Amniotic stem cell (primary cell): Measurements from ENCODE around the gene BLOC1S1.

Experiments
- DNase-seq: peaks from one replicate; lab custom pipeline; 2025; lab: John Stamatoyannopoulos, UW

BLOC1S1 gene

GRCh38 chr12:55715833-55716581, at the start of gene BLOC1S1:
Gene BLOC1S1, plus strand, starts transcription at chr12:55716046. Its CDS starts 6 bp downstream, at chr12:55716052.
- DNase-seq, result peak; percentile 79

DNA sequence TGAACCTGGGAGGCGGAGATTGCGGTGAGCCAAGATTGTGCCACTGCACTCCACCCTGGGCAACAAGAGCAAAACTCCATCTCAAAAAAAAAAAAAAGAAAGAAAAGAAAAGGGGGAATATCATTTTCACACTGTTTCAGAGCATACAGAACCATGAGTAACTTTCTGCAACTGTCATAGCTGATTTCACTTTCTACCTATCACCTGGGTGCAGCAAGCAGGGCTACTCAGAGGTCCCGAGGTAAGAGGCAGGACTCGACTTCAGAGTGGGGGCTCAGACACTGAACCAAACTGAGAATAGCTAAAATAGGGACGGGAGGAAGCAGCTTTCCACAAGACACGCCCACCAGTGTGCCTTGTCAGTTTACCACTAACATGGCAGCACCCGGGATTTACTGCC, 49.3 kb upstream of the BLOC1S1 start:
- DNase-seq, result no peak

DNA sequence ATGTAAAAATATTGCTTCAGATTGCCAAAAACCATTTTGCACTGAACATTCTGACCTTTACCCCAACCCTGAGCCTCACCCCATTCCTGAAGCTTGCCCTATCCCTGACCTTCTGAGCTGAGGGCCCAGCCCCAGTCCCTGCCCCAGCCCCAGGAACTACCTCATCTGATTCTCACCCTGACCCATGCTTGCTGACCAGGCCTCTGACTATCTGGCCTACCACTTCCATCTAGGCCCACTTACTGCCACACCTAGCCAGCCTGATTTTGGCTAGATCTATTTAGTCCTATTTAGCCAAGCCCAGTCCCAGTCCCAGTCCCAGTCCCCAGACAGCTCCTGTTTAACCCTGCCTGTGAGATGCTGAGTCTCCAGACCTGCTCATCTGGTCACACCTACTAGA, 45.6 kb upstream of the BLOC1S1 start:
- DNase-seq, result no peak

- DNase-seq, result no peak
Measured at GRCh38 chr12:55671746-55672145, 44.1 kb upstream of the BLOC1S1 start.

DNA sequence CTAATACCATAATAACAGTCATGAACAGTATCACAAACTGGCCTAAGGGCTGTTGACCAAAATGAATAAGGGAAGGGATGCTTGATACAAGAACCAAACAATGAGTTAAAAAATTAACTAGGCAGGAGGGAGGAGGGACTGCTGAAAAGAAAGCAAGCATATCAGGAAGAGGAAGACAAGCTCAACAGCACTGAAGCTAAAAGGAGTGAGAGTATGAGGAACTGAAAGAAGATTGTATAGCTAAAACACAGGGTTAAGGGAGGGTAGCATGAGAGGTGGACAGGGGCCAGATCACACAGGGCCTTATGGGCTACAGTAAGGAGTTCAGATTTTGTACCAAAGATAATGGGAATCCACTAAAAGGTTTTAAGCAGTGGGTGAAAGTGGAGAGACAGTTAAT, 42.2 kb upstream of the BLOC1S1 start:
- no peak for DNase-seq

DNA sequence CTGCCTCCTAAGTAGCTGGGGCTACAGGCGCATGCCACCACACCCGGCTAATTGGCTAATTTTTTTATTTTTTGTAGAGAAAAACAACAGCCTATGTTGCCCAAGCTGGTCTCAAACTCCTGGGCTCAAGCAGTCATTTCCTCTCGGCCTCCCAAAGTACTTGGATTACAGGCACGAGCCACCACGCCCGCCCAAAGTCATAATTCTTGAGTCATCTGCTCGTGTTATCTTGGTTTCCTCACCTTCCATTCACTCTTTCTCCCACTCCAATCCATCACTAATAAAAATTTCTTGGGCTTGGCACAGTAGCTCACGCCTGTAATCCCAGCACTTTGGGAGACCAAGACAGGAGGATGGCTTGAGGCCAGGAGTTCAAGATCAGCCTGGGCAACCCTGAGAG, 40.2 kb upstream of the BLOC1S1 start:
- no peak for DNase-seq

- no peak for DNase-seq
Measured at GRCh38 chr12:55676707-55677106, 39.1 kb upstream of the BLOC1S1 start.

GRCh38 chr12:55679691-55680090, 36.2 kb upstream of the BLOC1S1 start:
- DNase-seq, result no peak

GRCh38 chr12:55681142-55682077, 34.4 kb upstream of the BLOC1S1 start:
- DNase-seq, result no peak

DNA sequence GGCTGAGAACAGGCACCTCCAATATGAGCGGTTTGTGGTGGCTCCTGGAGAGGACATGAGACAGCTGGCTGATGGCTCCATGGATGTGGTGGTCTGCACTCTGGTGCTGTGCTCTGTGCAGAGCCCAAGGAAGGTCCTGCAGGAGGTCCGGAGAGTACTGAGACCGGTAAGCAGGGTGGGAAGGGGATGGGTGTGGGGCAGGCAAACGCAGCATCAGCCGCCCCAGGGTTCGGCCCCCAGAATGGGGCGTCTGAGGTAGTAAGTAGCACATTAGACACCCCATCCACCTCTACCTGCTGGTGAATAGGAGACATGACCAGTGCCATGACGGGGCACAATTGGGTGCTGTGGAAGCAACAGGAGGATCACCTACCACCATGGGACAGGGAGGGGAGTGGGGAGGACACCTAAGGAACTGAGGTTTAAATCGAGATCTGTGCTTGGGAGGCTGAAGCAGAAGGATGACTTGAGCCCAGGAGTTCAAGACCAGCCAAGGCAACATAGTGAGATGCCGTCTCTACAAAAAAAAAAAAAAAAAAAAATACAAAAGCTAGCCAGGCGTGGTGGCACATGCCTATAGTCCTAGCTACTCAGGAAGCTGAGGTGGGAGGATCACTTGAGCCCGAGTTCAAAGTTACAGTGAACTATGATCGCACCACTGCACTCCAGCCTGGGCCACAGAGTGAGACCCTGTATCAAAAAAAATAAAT, 33.6 kb upstream of the BLOC1S1 start:
- DNase-seq, result no peak

GRCh38 chr12:55683676-55684075, 32.2 kb upstream of the BLOC1S1 start:
- no peak for DNase-seq

- DNase-seq, result no peak
Measured at GRCh38 chr12:55684761-55685370, 31.0 kb upstream of the BLOC1S1 start.

GRCh38 chr12:55685671-55686070, 30.2 kb upstream of the BLOC1S1 start:
- DNase-seq, result no peak

GRCh38 chr12:55686366-55687010, 29.4 kb upstream of the BLOC1S1 start:
- no peak for DNase-seq

GRCh38 chr12:55687746-55688145, 28.1 kb upstream of the BLOC1S1 start:
- no peak for DNase-seq

DNA sequence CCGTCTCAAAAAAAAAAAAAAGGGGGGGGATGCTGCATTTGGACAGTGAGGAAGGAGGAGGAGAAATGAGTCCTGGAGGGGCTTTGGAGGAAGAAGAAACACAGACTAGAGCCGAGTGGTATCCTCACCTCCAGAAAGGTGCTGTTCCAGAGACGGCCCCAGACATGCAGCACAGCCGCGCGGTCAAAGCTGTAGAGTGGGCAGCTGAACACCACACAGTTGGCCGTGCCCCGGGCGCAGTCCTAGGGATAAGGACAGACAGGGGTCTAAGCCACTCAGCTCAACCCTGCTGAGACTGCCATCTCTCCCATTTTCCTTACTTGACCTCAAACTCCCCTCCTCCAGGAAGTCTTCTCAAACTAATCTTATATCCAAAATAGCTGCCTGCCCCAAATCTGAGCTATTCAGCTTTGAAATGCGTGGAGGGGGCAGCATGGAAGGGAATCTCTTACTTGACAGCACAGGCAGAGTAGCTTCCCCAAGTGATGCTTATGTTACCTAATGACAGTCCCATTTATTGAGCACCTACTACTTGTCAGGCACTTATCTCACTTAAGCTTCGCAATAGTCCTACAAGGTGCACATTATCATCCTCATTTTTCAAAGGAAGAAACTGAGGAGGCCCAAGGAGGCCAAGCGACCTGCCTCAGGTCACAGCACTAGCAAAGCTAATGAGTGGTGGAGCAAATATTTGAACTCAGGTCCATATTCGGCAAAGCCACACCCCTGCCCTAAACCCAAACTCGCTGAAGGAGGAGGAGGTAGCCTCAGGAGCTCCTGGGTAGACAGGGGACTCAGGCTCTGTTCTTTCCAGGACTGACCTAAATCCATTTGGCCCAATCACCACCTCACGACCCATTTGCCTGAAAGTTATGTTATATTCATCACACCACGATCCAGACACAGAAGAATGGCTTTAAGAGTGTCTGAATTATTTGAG, 26.9 kb upstream of the BLOC1S1 start:
- DNase-seq, result no peak

- DNase-seq, result no peak
Measured at GRCh38 chr12:55692631-55693322, 23.1 kb upstream of the BLOC1S1 start.

GRCh38 chr12:55693323-55694187, 22.3 kb upstream of the BLOC1S1 start:
- no peak for DNase-seq

DNA sequence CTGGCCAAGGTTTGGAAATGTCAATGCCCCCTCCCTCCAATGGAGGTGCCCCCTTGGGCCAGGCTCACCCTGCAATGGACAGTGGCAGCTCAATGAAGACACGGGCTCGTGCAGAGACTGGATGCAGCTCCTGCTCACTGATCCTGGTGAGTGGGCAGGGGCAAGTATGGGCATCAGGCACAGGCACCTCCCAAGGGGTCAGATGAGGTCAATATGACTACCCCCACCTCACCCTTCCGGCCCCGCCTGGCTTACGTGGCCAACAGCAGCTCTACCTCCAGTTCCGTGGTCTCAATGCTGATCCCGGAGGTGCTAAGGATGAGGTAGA, 21.7 kb upstream of the BLOC1S1 start:
- no peak for DNase-seq
